ENCODE data around the gene ANKRD33B.

DNA sequence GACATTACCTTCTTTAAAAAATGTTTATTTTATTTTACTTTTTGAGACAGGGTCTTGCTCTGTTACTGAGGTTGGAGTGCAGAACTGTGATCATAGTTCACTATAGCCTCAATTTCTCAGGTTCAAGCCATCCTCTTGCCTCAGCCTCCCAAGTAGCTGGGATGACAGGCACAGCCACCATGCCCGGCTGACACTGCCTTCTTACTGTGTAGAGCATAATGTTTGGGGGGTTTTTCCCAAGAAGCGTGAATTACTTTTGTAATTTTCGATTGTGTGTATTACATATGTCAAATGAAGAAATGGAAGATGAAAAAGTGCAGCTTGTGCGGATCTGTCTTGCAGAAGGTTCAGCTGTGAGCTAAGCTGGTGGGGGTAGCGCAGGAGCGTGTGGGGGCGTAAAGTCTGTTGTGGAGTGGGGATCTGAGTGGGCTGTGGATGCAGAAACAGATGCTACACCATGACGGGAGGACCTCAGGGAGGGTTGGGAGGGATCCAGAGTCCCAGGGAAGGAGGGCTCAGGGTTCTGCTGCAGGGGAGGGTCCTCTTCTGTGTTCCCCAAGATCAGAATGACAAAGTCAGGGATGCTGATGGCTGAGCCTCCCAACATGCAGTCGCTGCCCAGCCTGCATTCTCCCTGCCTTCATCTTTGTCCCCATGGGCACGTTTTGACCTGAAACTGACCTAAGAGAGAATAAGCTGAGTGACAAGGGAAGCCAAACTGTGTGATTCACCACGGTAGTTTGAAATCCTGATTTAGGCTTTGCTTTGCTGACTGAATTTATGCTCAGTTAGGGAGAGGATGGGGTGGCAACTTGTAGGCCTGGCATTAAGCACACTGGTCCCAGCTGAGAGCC, 6.8 kb upstream of the ANKRD33B start:
- TF ChIP-seq YY1 (IDR thresholded peaks at IDR 0.05; ENCODE audit: insufficient read depth, insufficient read length) (no peak), ZNF274 (IDR thresholded peaks at IDR 0.05; ENCODE audit: low read depth, low read length) (no peak), SUZ12 (IDR thresholded peaks at IDR 0.05; ENCODE audit: extremely low read depth, insufficient read depth, insufficient read length) (no peak)

Data from NT2/D1 (cell line).